ENCODE measurements around the gene CSNK1A1. TPM values are rescaled to one million over a fixed set of nuclear protein-coding genes. Genes with fewer than 3 reads are reported as not detected.

Gene CSNK1A1
- total and polyA plus RNA-seq, 2 of the 4 experiments (the other 2 are of a cell fraction) = 140 to 419 TPM

GRCh38 chr5:149581931-149582768, 30.9 kb upstream of the CSNK1A1 start:
- Histone ChIP-seq H3K14ac (replicated peaks; ENCODE audit: low read depth, low read length) (no peak overlapping the region), H3K23ac (ENCODE audit: low read depth, low read length) (0 out of 2 replicates have a peak overlapping the region, but pooled peaks have one; percentile 48), H3K79me1 (ENCODE audit: low read depth in 1 of 2, low read length in 2 of 2) (no peaks in the 10 kb centered on the region; a peak in 1 of 4 replicates), H4K20me1 (ENCODE audit: insufficient read depth, low read length) (no peaks in the 10 kb centered on the region), H4K8ac (ENCODE audit: low read depth in 2 of 2, low read length in 2 of 2) (peak overlapping the region in 1 of 2 experiments; percentile 9; a peak in 2 of 4 replicates), H4K5ac (ENCODE audit: low read depth, low read length) (no peak overlapping the region), H3K27ac (ENCODE audit: insufficient read depth, low read length) (no peak overlapping the region), H3K9me3 (ENCODE audit: control insufficient read depth, insufficient read depth, low read length) (no peaks in the 10 kb centered on the region), H2AK9ac (replicated peaks; ENCODE audit: low read depth, low read length, poor library complexity) (no peak overlapping the region), H3K36me3 (ENCODE audit: control insufficient read depth, insufficient read depth, low read length) (no peaks in the 10 kb centered on the region), H4K91ac (ENCODE audit: insufficient read depth, low read depth, low read length) (no peak overlapping the region), H2BK20ac (ENCODE audit: low read depth, low read length) (no peak overlapping the region), H3K9ac (ENCODE audit: low read depth, low read length) (no peak overlapping the region), H2BK15ac (ENCODE audit: low read depth, low read length) (no peak overlapping the region), H3K4me2 (ENCODE audit: low read depth, low read length) (peak overlapping the region; percentile 50; the same call in 1 of the 2 replicates), H3K27me3 (ENCODE audit: control insufficient read depth, insufficient read depth, low read length) (no peaks in the 10 kb centered on the region), H2BK5ac (ENCODE audit: low read depth, low read length, poor library complexity, severe bottlenecking) (no peak overlapping the region), H2BK120ac (ENCODE audit: low read depth, low read length) (no peak overlapping the region), H3K9me1 (ENCODE audit: insufficient read depth, low read length) (peaks cover 4% of the 10 kb centered on the region), H2AK5ac (ENCODE audit: low read depth, low read length) (0 out of 2 replicates have a peak overlapping the region, but pooled peaks have one; percentile 2), H2AFZ (replicated peaks; ENCODE audit: low read length, poor library complexity) (peak overlapping the region; percentile 1), H3K4me3 (ENCODE audit: insufficient read depth, low read depth, low read length) (no peak overlapping the region), H3K56ac (ENCODE audit: extremely low read depth, insufficient read depth, low read length) (no peak overlapping the region), H3K4me1 (ENCODE audit: control insufficient read depth, insufficient read depth, low read length) (peaks cover 8% of the 10 kb centered on the region), H3K4ac (ENCODE audit: low read depth, low read length) (0 out of 2 replicates have a peak overlapping the region, but pooled peaks have one; percentile 1), H3K18ac (ENCODE audit: low read depth, low read length) (no peak overlapping the region)
- 45% methylated on average over 5 of the region's 9 CpGs; no CpG with 5 or more reads in 1 of the 2 experiments for WGBS, 2 experiments (ENCODE audit: extremely low coverage in 2 of 2, insufficient read length in 1 of 2)
- ChIA-PET POLR2A (ENCODE audit: unreplicated experiment) (no interaction called here), CTCF (interaction anchor here (0.7 to 1.1 kb wide), 3 partner anchors 10 to 36 kb away, joined by 3 read pairs; no protein-coding TSS in a partner anchor)
- dilution Hi-C loops (cut with HindIII; ENCODE audit: low sequenced_read_pairs, unreplicated experiment) = no loop called here
- no TSS peak for BruUV-seq (replicated peaks)
- no peak for DNase-seq
- ATAC-seq (ENCODE audit: low read depth) = 0 out of 2 replicates have a peak, but pooled peaks have one; percentile 21
- intact Hi-C loops (cut with micrococcal nuclease) = loop anchor here (5.0 kb wide), 1 partner anchor 35 kb away; no protein-coding TSS in a partner anchor
- in situ Hi-C loops (cut with MboI; ENCODE audit: low sequenced_read_pairs) = no loop called here
- no peak for TF ChIP-seq ELK1 (IDR thresholded peaks at IDR 0.05; ENCODE audit: borderline replicate concordance, low read depth, low read length)
- no peak for TF ChIP-seq CEBPB (IDR thresholded peaks at IDR 0.05; ENCODE audit: low read depth, low read length)
- no peak for TF ChIP-seq RCOR1 (IDR thresholded peaks at IDR 0.05; ENCODE audit: insufficient replicate concordance, low read length)
- no peak for TF ChIP-seq MAZ (IDR thresholded peaks at IDR 0.05; ENCODE audit: borderline replicate concordance, low read depth, low read length)
- TF ChIP-seq MXI1 (IDR thresholded peaks at IDR 0.05; ENCODE audit: borderline replicate concordance, low read depth, low read length) = no peak
- TF ChIP-seq MAFK (IDR thresholded peaks at IDR 0.05; ENCODE audit: low read depth, low read length) = no peak
- TF ChIP-seq FOS (IDR thresholded peaks at IDR 0.05; ENCODE audit: low read depth, low read length) = no peak
- TF ChIP-seq POLR2A (IDR thresholded peaks at IDR 0.05; ENCODE audit: low read depth, low read length) = no peak
- no peak for TF ChIP-seq CHD1 (IDR thresholded peaks at IDR 0.05; ENCODE audit: low read depth, low read length)
- TF ChIP-seq NFE2L2 (IDR thresholded peaks at IDR 0.05; ENCODE audit: low read depth, low read length) = no peak
- TF ChIP-seq CTCF (conservative IDR thresholded peaks at IDR 0.05; ENCODE audit: low read depth, low read length) = no peak
- no peak for TF ChIP-seq RFX5 (IDR thresholded peaks at IDR 0.05; ENCODE audit: low read depth, low read length)
- no peak for TF ChIP-seq USF2 (IDR thresholded peaks at IDR 0.05; ENCODE audit: low read depth, low read length)
- no peak for TF ChIP-seq BHLHE40 (IDR thresholded peaks at IDR 0.05; ENCODE audit: low read depth, low read length)
